GM12878 (cell line): ENCODE data around the gene ASB8. TPM values are rescaled to one million over a fixed set of nuclear protein-coding genes. Genes with fewer than 3 reads are reported as not detected.

Experiments used
- ASH2L ChIP-seq: fragments of 300-600, 200-600 bp; sonication (generic); IDR thresholded peaks from 2 replicates; pipeline ENCODE4 v1.6.1; 2017; ENCODE audit warnings: low read depth, mild to moderate bottlenecking, borderline replicate concordance
- CHD2 ChIP-seq: IDR thresholded peaks from 2 replicates; pipeline ENCODE4 v1.6.1; 2011; ENCODE audit warnings: low read depth, low read length, improper control_type of control experiment, borderline replicate concordance
- GATAD2B ChIP-seq: fragments of 450-650 bp; conservative IDR thresholded peaks from 2 replicates; pipeline ENCODE4 v1.6.1; 2017; ENCODE audit warnings: low read depth, mild to moderate bottlenecking, moderate library complexity
- IRF4 ChIP-seq: IDR thresholded peaks from 2 replicates; pipeline ENCODE4 v1.6.1; 2011; ENCODE audit warnings: low read depth, low read length
- KLF5 ChIP-seq: fragments of 450-650 bp; IDR thresholded peaks from 2 replicates; pipeline ENCODE4 v1.6.1; 2014; ENCODE audit warnings: mild to moderate bottlenecking; ENCODE audit not compliant: partially characterized antibody
- MLLT1 ChIP-seq: fragments of 450-650 bp; IDR thresholded peaks from 2 replicates; pipeline ENCODE4 v1.6.1; 2016; ENCODE audit warnings: mild to moderate bottlenecking
- MTA2 ChIP-seq: fragments of 450-650 bp; IDR thresholded peaks from 2 replicates; pipeline ENCODE4 v1.6.1; 2016; ENCODE audit warnings: low read depth, mild to moderate bottlenecking, moderate library complexity
- MTA3 ChIP-seq: IDR thresholded peaks from 2 replicates; pipeline ENCODE4 v1.6.1; 2012; ENCODE audit warnings: low read length, inconsistent platforms, borderline replicate concordance
- MYC ChIP-seq: IDR thresholded peaks from 2 replicates; pipeline ENCODE4 v1.6.1; 2011; ENCODE audit warnings: mild to moderate bottlenecking, low read length, moderate library complexity, inconsistent platforms; ENCODE audit not compliant: insufficient read depth, insufficient replicate concordance, insufficient read length, severe bottlenecking
- NFIC ChIP-seq: IDR thresholded peaks from 2 replicates; pipeline ENCODE4 v1.6.1; 2012; ENCODE audit warnings: low read depth, mild to moderate bottlenecking, inconsistent platforms, low read length, moderate library complexity
- POLR2A ChIP-seq: IDR thresholded peaks from 2 replicates; pipeline ENCODE4 v1.6.1; 2011; ENCODE audit warnings: low read depth, mild to moderate bottlenecking, low read length
- POLR2AphosphoS2 ChIP-seq: IDR thresholded peaks from 2 replicates; pipeline ENCODE4 v1.6.1; 2011; ENCODE audit warnings: low read depth, mild to moderate bottlenecking, low read length, improper control_type of control experiment, moderate library complexity
- RBBP5 ChIP-seq: fragments of 200-600 bp; sonication (generic); conservative IDR thresholded peaks from 2 replicates; pipeline ENCODE4 v1.6.1; 2016
- SMARCA5 ChIP-seq: fragments of 450-650 bp; IDR thresholded peaks from 2 replicates; pipeline ENCODE4 v1.6.1; 2017; ENCODE audit warnings: mild to moderate bottlenecking
- SMC3 ChIP-seq: IDR thresholded peaks from 2 replicates; pipeline ENCODE4 v1.6.1; 2011; ENCODE audit warnings: low read length, improper control_type of control experiment, borderline replicate concordance
- SREBF1 ChIP-seq: IDR thresholded peaks from 2 replicates; pipeline ENCODE4 v1.6.1; 2012; ENCODE audit warnings: mild to moderate bottlenecking, low read length
- SUPT20H ChIP-seq: IDR thresholded peaks from 2 replicates; pipeline ENCODE4 v1.6.1; 2011; ENCODE audit warnings: low read depth, mild to moderate bottlenecking, low read length, moderate library complexity, borderline replicate concordance; ENCODE audit not compliant: control insufficient read depth
- ZNF384 ChIP-seq: IDR thresholded peaks from 2 replicates; pipeline ENCODE4 v1.6.1; 2012; ENCODE audit warnings: low read depth, mild to moderate bottlenecking, low read length, improper control_type of control experiment, borderline replicate concordance
- ZSCAN29 ChIP-seq: fragments of 450-650 bp; IDR thresholded peaks from 2 replicates; pipeline ENCODE4 v1.6.1; 2017; ENCODE audit warnings: mild to moderate bottlenecking, moderate library complexity
- polyA plus RNA-seq, 11 experiments: library from polyadenylated mRNA; depleted of rRNA in 4 of 11; unstranded in 6 of 11; stranded (reverse) in 5 of 11; fragments of >200 nt; fragmentation: Nextera tagmentation in 4 of 11; fragmentation: Illumina TruSeq in 1 of 11; extraction: Ambion mirVana in 4 of 11; extraction: Trizol in 1 of 11; gene quantifications; 1 replicate in 1 of 11; 2 replicates in 10 of 11; pipeline versions ENCODE4 v1.2.1 to v1.2.3, GENCODE V29; 2011 to 2016; ENCODE audit warnings: inconsistent platforms in 2 of 11, missing spikeins in 2 of 11, low read depth in 1 of 11
- total RNA-seq, 4 experiments: library from RNA; depleted of rRNA in 3 of 4; stranded (reverse); fragments of >200 nt in 3 of 4; fragmentation: Illumina TruSeq in 1 of 4; extraction: Trizol in 1 of 4; gene quantifications; 2 replicates each; pipeline versions ENCODE4 v1.2.1 to v1.2.3, GENCODE V29; 2013 to 2021
- TF ChIP-seq, protein P1 (sequence below), 3 experiments: IDR thresholded peaks in 2 of 3; conservative IDR thresholded peaks in 1 of 3; 2 replicates each; pipeline ENCODE4 v1.5.1; 2011; ENCODE audit warnings: low read depth in 3 of 3, low read length in 3 of 3, mild to moderate bottlenecking in 3 of 3, control low read depth in 2 of 3, moderate library complexity in 2 of 3, inconsistent platforms in 1 of 3, mixed read lengths in 1 of 3; ENCODE audit not compliant: control insufficient read depth in 2 of 3, insufficient read depth in 1 of 3; ENCODE audit errors: extremely low read depth in 1 of 3
- TF ChIP-seq, protein P2 (sequence below): fragments of 450-650 bp; formaldehyde crosslinking; IDR thresholded peaks from 2 replicates; pipeline ENCODE4 v1.4.0; 2020; ENCODE audit warnings: mild to moderate bottlenecking, moderate library complexity

The ASB8 gene
- total and polyA plus RNA-seq, 10 of the 15 experiments (the other 5 are each of a cell fraction or from before 2014, with no cell fraction given): 23.7 to 48.0 (median 29.1) TPM

GRCh38 chr12:48105321-48105866, 51.9 kb downstream of the ASB8 start (continued):
- TF ChIP-seq POLR2A: no peak
- 0 out of 2 replicates have a peak, but pooled peaks have one; percentile 8 for TF ChIP-seq MTA3
- no peak for TF ChIP-seq RBBP5
- no peak for TF ChIP-seq CHD2
- TF ChIP-seq POLR2AphosphoS2: 0 out of 2 replicates have a peak, but pooled peaks have one; percentile 49
- no peak for TF ChIP-seq SREBF1
- no peak for TF ChIP-seq ZSCAN29
- TF ChIP-seq, protein P1, sequence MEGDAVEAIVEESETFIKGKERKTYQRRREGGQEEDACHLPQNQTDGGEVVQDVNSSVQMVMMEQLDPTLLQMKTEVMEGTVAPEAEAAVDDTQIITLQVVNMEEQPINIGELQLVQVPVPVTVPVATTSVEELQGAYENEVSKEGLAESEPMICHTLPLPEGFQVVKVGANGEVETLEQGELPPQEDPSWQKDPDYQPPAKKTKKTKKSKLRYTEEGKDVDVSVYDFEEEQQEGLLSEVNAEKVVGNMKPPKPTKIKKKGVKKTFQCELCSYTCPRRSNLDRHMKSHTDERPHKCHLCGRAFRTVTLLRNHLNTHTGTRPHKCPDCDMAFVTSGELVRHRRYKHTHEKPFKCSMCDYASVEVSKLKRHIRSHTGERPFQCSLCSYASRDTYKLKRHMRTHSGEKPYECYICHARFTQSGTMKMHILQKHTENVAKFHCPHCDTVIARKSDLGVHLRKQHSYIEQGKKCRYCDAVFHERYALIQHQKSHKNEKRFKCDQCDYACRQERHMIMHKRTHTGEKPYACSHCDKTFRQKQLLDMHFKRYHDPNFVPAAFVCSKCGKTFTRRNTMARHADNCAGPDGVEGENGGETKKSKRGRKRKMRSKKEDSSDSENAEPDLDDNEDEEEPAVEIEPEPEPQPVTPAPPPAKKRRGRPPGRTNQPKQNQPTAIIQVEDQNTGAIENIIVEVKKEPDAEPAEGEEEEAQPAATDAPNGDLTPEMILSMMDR (IDR thresholded peaks at IDR 0.05 in 2 of 3, conservative IDR thresholded peaks at IDR 0.05 in 1 of 3; ENCODE audit: control insufficient read depth in 2 of 3, extremely low read depth in 1 of 3, insufficient read depth in 1 of 3, low read depth in 3 of 3, low read length in 3 of 3): no peak
- no peak for TF ChIP-seq MYC
- no peak for TF ChIP-seq MTA2
- no peak for TF ChIP-seq GATAD2B
- TF ChIP-seq ZNF384: no peak
- TF ChIP-seq, protein P2, sequence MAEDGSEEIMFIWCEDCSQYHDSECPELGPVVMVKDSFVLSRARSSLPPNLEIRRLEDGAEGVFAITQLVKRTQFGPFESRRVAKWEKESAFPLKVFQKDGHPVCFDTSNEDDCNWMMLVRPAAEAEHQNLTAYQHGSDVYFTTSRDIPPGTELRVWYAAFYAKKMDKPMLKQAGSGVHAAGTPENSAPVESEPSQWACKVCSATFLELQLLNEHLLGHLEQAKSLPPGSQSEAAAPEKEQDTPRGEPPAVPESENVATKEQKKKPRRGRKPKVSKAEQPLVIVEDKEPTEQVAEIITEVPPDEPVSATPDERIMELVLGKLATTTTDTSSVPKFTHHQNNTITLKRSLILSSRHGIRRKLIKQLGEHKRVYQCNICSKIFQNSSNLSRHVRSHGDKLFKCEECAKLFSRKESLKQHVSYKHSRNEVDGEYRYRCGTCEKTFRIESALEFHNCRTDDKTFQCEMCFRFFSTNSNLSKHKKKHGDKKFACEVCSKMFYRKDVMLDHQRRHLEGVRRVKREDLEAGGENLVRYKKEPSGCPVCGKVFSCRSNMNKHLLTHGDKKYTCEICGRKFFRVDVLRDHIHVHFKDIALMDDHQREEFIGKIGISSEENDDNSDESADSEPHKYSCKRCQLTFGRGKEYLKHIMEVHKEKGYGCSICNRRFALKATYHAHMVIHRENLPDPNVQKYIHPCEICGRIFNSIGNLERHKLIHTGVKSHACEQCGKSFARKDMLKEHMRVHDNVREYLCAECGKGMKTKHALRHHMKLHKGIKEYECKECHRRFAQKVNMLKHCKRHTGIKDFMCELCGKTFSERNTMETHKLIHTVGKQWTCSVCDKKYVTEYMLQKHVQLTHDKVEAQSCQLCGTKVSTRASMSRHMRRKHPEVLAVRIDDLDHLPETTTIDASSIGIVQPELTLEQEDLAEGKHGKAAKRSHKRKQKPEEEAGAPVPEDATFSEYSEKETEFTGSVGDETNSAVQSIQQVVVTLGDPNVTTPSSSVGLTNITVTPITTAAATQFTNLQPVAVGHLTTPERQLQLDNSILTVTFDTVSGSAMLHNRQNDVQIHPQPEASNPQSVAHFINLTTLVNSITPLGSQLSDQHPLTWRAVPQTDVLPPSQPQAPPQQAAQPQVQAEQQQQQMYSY (CRISPR knock-in tag): 0 out of 2 replicates have a peak, but pooled peaks have one; percentile 6
- TF ChIP-seq MLLT1: no peak
- TF ChIP-seq SMC3: no peak
- TF ChIP-seq SMARCA5: no peak
- no peak for TF ChIP-seq SUPT20H
- TF ChIP-seq KLF5: peak; percentile 34
- no peak for TF ChIP-seq ASH2L
- no peak for TF ChIP-seq IRF4
- TF ChIP-seq NFIC: peak; percentile 25; the same call in 1 of the 2 replicates
